Loucy (cell line): ENCODE measurements around the gene TBC1D24.
A peak's percentile ranks its signal among the peaks of the same experiment; 100 is the strongest.

Source experiments
- H2AFZ ChIP-seq: fragments of 200-600 bp; sonication (generic); 2 replicates; pipeline ENCODE4 v1.6.0; 2016; ENCODE audit warnings: antibody characterized with exemption, mild to moderate bottlenecking, low read length, moderate library complexity
- H3F3A ChIP-seq: fragments of 200-600 bp; 2 replicates; pipeline ENCODE4 v1.6.0; 2016; ENCODE audit warnings: antibody characterized with exemption, low read depth, mild to moderate bottlenecking
- H3K27me3 ChIP-seq: fragments of 200-600 bp; sonication (generic); 2 replicates; pipeline ENCODE4 v1.6.1; 2014; ENCODE audit warnings: low read length, mild to moderate bottlenecking; ENCODE audit not compliant: insufficient read depth, poor library complexity, severe bottlenecking
- H3K36me3 ChIP-seq: fragments of 200-600 bp; sonication (generic); 2 replicates; pipeline ENCODE4 v1.6.1; 2016; ENCODE audit warnings: low read length; ENCODE audit not compliant: insufficient read depth
- H3K4me1 ChIP-seq: fragments of 200-600 bp; sonication (generic); 2 replicates; pipeline ENCODE4 v1.5.1; 2014; ENCODE audit warnings: low read length, mild to moderate bottlenecking; ENCODE audit not compliant: insufficient read depth, poor library complexity, severe bottlenecking
- H3K4me2 ChIP-seq: fragments of 200-600 bp; sonication (generic); 2 replicates; pipeline ENCODE4 v1.6.0; 2014; ENCODE audit warnings: antibody characterized with exemption, low read length, low read depth, mild to moderate bottlenecking; ENCODE audit not compliant: poor library complexity, severe bottlenecking
- H3K4me3 ChIP-seq: fragments of 200-600 bp; sonication (generic); 2 replicates; pipeline ENCODE4 v1.5.1; 2014; ENCODE audit warnings: low read length, mild to moderate bottlenecking, mixed read lengths; ENCODE audit not compliant: poor library complexity, severe bottlenecking
- H3K79me2 ChIP-seq: fragments of 200-600 bp; sonication (generic); 2 replicates; pipeline ENCODE4 v1.6.1; 2014; ENCODE audit warnings: low read length; ENCODE audit not compliant: insufficient read depth
- H3K9ac ChIP-seq: fragments of 200-600 bp; sonication (generic); 2 replicates; pipeline ENCODE4 v1.6.0; 2014; ENCODE audit warnings: mild to moderate bottlenecking, low read depth, low read length, moderate library complexity; ENCODE audit not compliant: poor library complexity, severe bottlenecking
- H3K9me2 ChIP-seq: fragments of 200-600 bp; sonication (generic); replicated peaks from 2 replicates; pipeline ENCODE4 v1.6.1; 2016; ENCODE audit warnings: low read depth, low read length, mixed read lengths
- H3K9me3 ChIP-seq: fragments of 200-600 bp; sonication (generic); 2 replicates; pipeline ENCODE4 v1.6.1; 2014; ENCODE audit warnings: mild to moderate bottlenecking, antibody characterized with exemption, low read length, low read depth; ENCODE audit not compliant: insufficient read depth
- H4K20me1 ChIP-seq: fragments of 200-600 bp; sonication (generic); 2 replicates; pipeline ENCODE4 v1.6.0; 2014; ENCODE audit warnings: antibody characterized with exemption, low read length, mild to moderate bottlenecking; ENCODE audit not compliant: insufficient read depth, poor library complexity, severe bottlenecking
- CTCF ChIP-seq: fragments of 200-600 bp; sonication (generic); conservative IDR thresholded peaks from 2 replicates; pipeline ENCODE4 v1.5.1; 2014; ENCODE audit warnings: mild to moderate bottlenecking, antibody characterized with exemption, low read length
- EZH2phosphoT487 ChIP-seq: fragments of 200-600 bp; IDR thresholded peaks from 2 replicates; pipeline ENCODE4 v1.6.1; 2018; ENCODE audit warnings: antibody characterized with exemption, mild to moderate bottlenecking, moderate library complexity, borderline replicate concordance

The TBC1D24 gene

GRCh38 chr16:2429034-2429770, 45.7 kb upstream of the TBC1D24 start, which contains the start of gene CCNF:
Gene CCNF, plus strand, starts transcription at chr16:2429447. Its CDS starts 35 bp downstream, at chr16:2429482.
- TF ChIP-seq CTCF, result no peak
- no peak for TF ChIP-seq EZH2phosphoT487

GRCh38 chr16:2429771-2430663, 44.9 kb upstream of the TBC1D24 start:
- H3K4me3 ChIP-seq, result peak overlapping the region; percentile 82
- no peak for TF ChIP-seq EZH2phosphoT487
- peak; percentile 30; the same call in 1 of the 2 replicates for TF ChIP-seq CTCF
- no peaks in the 10 kb centered on the region for H3K9me2 ChIP-seq
- no peaks in the 10 kb centered on the region for H3K9me3 ChIP-seq
- peaks cover 9% of the 10 kb centered on the region; the same call in 1 of the 2 replicates for H3K36me3 ChIP-seq
- H4K20me1 ChIP-seq, result peaks cover 10% of the 10 kb centered on the region
- peak overlapping the region; percentile 90 for H3K9ac ChIP-seq
- peaks cover 17% of the 10 kb centered on the region for H3K4me1 ChIP-seq
- no peaks in the 10 kb centered on the region for H3K27me3 ChIP-seq
- H3K79me2 ChIP-seq, result peaks cover 48% of the 10 kb centered on the region
- peak overlapping the region; percentile 76 for H3K4me2 ChIP-seq
- peak overlapping the region; percentile 75; the same call in 1 of the 2 replicates for H2AFZ ChIP-seq
- H3F3A ChIP-seq, result no peaks in the 10 kb centered on the region

More at GRCh38 chr16:2429034-2429770, 45.7 kb upstream of the TBC1D24 start, which contains the start of gene CCNF:
- Histone ChIP-seq H4K20me1 (peaks cover 10% of the 10 kb centered on the region), H2AFZ (peak within 1 kb of the TSS; percentile 75), H3K9me3 (no peaks in the 10 kb centered on the region), H3K4me3 (peak within 1 kb of the TSS; percentile 82), H3K27me3 (no peaks in the 10 kb centered on the region), H3F3A (no peaks in the 10 kb centered on the region), H3K9ac (peak within 1 kb of the TSS; percentile 90), H3K79me2 (peaks cover 48% of the 10 kb centered on the region), H3K4me2 (peak within 1 kb of the TSS; percentile 76), H3K9me2 (no peaks in the 10 kb centered on the region), H3K36me3 (peaks cover 9% of the 10 kb centered on the region; the same call in 1 of the 2 replicates), H3K4me1 (peaks cover 17% of the 10 kb centered on the region)

- Histone ChIP-seq H3F3A (no peaks in the 10 kb centered on the region), H3K9me2 (no peaks in the 10 kb centered on the region), H3K9me3 (no peaks in the 10 kb centered on the region), H3K4me3 (no peak overlapping the region), H3K79me2 (peaks cover 48% of the 10 kb centered on the region), H2AFZ (no peak overlapping the region), H3K36me3 (peaks cover 26% of the 10 kb centered on the region; the same call in 1 of the 2 replicates), H3K9ac (no peak overlapping the region), H4K20me1 (peaks cover 10% of the 10 kb centered on the region), H3K4me2 (no peak overlapping the region), H3K27me3 (no peaks in the 10 kb centered on the region), H3K4me1 (peaks cover 17% of the 10 kb centered on the region)
- no peak for TF ChIP-seq EZH2phosphoT487
- TF ChIP-seq CTCF, result peak; percentile 29; the same call in 1 of the 2 replicates
Observed at GRCh38 chr16:2432286-2432685, 42.6 kb upstream of the TBC1D24 start.
